GM10266 (cell line): ENCODE results near the gene EWSR1.

Experiments used
- DNase-seq: peaks from one replicate; pipeline ENCODE4 v3.0.0; 2012; ENCODE audit errors: extremely low spot score
- TF ChIP-seq, protein P1 (sequence below): IDR thresholded peaks from 2 replicates; pipeline ENCODE4 v1.5.1; 2012; ENCODE audit warnings: mild to moderate bottlenecking, low read depth; ENCODE audit not compliant: control insufficient read depth, insufficient read depth; ENCODE audit errors: missing control alignments

The EWSR1 gene

DNA sequence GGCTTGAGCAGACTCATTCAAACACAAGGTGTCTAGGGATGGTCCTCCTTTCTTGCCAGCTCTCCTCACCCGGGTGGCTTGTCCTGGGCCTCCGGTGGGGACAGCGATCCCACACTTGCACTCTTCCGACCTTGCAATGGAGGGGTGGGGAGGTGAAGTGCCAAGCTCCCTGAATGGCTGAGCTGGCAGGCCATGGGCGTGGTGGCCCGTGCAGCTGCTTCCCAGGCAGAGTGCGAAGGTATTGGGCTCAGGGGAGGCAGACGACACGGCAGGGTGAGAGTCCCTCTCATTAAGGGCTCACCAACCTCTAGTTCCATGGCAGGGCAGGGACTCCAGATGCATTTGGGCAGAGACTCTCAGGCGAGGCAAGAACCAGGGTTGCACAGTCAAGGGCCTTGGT is 58.4 kb downstream of the EWSR1 start:
- no peak for DNase-seq
- TF ChIP-seq, protein P1, sequence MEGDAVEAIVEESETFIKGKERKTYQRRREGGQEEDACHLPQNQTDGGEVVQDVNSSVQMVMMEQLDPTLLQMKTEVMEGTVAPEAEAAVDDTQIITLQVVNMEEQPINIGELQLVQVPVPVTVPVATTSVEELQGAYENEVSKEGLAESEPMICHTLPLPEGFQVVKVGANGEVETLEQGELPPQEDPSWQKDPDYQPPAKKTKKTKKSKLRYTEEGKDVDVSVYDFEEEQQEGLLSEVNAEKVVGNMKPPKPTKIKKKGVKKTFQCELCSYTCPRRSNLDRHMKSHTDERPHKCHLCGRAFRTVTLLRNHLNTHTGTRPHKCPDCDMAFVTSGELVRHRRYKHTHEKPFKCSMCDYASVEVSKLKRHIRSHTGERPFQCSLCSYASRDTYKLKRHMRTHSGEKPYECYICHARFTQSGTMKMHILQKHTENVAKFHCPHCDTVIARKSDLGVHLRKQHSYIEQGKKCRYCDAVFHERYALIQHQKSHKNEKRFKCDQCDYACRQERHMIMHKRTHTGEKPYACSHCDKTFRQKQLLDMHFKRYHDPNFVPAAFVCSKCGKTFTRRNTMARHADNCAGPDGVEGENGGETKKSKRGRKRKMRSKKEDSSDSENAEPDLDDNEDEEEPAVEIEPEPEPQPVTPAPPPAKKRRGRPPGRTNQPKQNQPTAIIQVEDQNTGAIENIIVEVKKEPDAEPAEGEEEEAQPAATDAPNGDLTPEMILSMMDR: no peak

DNA sequence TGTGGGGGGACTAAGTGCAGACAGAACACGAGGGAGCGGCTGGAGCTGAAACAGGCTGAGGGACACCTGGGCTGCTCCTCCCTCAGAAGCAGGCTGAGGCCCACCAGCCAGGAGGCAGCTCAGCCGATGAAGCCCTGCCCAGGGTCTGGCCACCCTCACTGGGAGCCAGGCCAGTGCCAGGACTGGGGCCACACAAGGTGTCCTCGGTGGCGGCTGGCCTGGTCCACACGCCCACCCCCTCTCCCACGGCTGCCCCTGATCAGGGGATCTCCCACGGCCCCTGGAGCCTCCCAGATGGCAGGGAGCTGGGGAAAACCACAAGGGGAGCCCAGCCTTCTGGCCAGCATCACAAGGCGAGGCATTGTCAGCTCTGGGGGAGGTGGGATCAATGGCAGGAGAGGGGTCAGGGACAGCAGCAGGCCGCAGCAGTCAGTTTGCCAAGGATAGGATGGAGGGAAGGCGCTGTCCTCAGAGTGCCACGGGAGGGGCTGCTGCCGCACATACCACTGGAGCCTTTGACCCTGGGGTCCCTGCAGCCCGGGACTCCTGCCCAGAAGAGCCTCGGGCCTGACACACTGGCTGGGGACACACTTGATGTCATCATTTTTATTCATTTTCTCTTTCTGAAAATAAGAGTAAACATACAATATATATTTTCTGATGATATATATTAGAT is 59.2 kb downstream of the EWSR1 start:
- TF ChIP-seq, protein P1: no peak
- DNase-seq: no peak

DNA sequence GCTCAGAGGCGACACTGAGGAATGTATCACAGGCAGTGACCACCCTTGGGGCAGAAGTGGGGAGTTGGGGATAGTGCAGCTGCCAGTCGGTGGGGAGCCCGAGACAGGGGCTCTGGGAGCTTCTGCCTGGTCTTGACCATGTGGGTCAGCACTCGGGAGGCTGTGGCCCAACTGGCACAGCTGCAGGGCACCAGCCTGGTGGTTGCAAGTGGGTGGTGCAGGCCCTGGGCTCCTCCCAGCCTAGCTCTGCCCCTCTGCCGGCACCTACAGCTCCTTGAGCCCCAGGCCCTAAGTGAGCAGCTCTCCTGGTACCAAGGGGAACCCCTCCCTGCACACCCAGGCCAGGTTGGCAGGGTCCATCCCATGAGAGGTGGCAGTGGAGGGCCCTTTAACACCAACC is 60.0 kb downstream of the EWSR1 start:
- no peak for DNase-seq
- TF ChIP-seq, protein P1: no peak

DNA sequence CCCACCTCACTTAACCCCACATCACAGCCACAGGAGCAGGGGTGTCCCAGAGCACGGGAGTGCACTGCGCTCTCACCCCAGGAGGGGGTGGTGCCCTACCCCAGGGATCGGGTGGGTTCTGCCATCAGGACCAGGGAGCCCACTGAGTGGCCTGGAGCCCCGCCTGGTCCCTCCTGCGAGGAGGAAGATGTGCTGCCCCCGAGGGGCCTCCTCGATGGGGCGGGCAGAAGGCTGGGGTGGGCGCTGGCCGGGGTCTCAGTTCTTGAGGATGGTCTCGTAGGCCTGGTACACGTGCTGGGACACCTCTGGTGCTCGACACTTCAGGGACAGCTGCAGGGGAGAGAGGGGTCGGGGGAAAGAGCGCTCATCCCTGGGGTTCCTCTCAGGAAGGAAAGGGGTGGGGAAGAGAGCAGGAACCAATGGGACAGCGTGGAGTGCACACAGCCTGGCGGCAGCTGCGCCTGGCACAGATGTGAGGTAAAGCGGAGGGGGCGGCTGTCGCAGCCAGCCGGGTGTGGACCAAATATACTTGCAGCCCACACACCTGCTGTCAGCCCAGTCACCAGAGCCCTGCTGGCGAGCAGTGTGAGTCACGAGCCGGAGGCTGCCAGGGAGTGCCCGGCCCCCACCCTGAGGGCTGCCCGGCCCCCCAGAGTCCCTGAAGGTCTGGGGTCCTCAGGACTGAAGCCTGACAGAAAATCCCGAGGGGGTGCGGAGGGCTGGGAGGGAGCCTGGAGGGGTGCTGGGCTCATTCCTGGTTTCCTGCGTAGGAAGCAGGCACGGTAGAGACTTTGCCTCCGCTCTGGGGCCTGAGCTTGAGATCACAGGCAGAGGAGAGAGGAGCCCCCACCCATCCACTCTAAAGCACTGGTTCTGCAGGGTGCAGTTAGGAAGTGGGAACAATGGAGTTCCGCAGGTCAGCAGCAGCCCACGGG is 60.8 kb downstream of the EWSR1 start:
- no peak for DNase-seq
- TF ChIP-seq, protein P1: no peak

GRCh38 chr22:29329581-29329980 is 61.5 kb downstream of the EWSR1 start:
- DNase-seq: no peak
- TF ChIP-seq, protein P1: no peak

DNA sequence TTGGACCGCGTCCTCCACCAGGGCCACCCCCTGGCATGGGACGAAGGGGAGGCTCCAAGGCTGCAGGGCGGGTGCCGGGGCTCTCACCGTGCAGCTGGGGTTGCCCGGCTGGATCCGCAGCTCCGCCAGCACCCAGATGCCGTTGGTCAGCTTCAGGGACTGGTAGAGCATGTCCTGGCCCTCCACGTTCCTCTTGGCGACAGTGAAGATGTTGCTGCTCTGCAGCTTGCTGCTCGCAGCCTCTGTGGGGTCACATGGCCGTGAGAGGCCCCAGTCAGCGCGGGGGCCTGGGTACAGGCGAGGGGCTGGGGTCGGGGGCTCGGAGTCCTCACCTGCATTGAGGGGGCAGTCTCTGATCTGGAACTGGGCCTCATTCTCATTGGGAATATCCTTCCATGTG is 62.2 kb downstream of the EWSR1 start:
- no peak for DNase-seq
- TF ChIP-seq, protein P1: no peak

- TF ChIP-seq, protein P1: no peak
- no peak for DNase-seq
Observed at GRCh38 chr22:29330753-29331152, 62.7 kb downstream of the EWSR1 start.
